Activated T-helper 2 cell treated with anti-CD3 and anti-CD28 coated beads, Interferon-gamma antibody, Interleukin-2, Interleukin-4, amounts not matched to agents 10 μg/mL and 5 μg/mL and 100 μg/mL, durations not matched to agents 14 hours and 24 hours and 36 hours (primary cell): ENCODE measurements around the gene VASN. TPM values are rescaled to one million over a fixed set of nuclear protein-coding genes. Genes with fewer than 3 reads are reported as not detected.

Experiments used
- DNase-seq: peaks from one replicate; pipeline ENCODE4 v3.0.0; 2021; ENCODE audit warnings: low spot score
- H3K27ac Mint-ChIP-seq: one replicate; pipeline ENCODE4 v1.8.0; 2021; ENCODE audit warnings: mixed read lengths
- H3K27me3 Mint-ChIP-seq: one replicate; pipeline ENCODE4 v1.8.0; 2021; ENCODE audit warnings: low read depth, mixed read lengths
- H3K36me3 Mint-ChIP-seq: one replicate; pipeline ENCODE4 v1.8.0; 2021; ENCODE audit warnings: low read depth, mixed read lengths
- H3K4me1 Mint-ChIP-seq: one replicate; pipeline ENCODE4 v1.8.0; 2021; ENCODE audit warnings: low read depth, mixed read lengths
- H3K4me3 Mint-ChIP-seq: one replicate; pipeline ENCODE4 v1.8.0; 2021; ENCODE audit warnings: low read depth, mild to moderate bottlenecking, moderate library complexity, mixed read lengths
- H3K9me3 Mint-ChIP-seq: one replicate; pipeline ENCODE4 v1.8.0; 2021; ENCODE audit warnings: mixed read lengths
- intact Hi-C: fragments of 100-400 bp; cut with micrococcal nuclease; formaldehyde crosslinking; loops from one replicate; pipeline ENCODE4 v1.15.1; 2023
- total RNA-seq: library from RNA; stranded (reverse); gene quantifications from 2 replicates; pipeline ENCODE4 v1.2.3, GENCODE V29; 2022

Gene VASN
- total RNA-seq, 1 donor from 2014 or later = not detected

GRCh38 chr16:4373356-4373908 is 1.8 kb downstream of the VASN start:
- DNase-seq = no peak
- no peaks in the 10 kb centered on the region for H3K9me3 Mint-ChIP-seq
- peaks cover 3% of the 10 kb centered on the region for H3K36me3 Mint-ChIP-seq
- H3K4me3 Mint-ChIP-seq = no peak overlapping the region
- no peaks in the 10 kb centered on the region for H3K27me3 Mint-ChIP-seq
- intact Hi-C loops = no loop called here
- no peak overlapping the region for H3K27ac Mint-ChIP-seq
- H3K4me1 Mint-ChIP-seq = no peaks in the 10 kb centered on the region

DNA sequence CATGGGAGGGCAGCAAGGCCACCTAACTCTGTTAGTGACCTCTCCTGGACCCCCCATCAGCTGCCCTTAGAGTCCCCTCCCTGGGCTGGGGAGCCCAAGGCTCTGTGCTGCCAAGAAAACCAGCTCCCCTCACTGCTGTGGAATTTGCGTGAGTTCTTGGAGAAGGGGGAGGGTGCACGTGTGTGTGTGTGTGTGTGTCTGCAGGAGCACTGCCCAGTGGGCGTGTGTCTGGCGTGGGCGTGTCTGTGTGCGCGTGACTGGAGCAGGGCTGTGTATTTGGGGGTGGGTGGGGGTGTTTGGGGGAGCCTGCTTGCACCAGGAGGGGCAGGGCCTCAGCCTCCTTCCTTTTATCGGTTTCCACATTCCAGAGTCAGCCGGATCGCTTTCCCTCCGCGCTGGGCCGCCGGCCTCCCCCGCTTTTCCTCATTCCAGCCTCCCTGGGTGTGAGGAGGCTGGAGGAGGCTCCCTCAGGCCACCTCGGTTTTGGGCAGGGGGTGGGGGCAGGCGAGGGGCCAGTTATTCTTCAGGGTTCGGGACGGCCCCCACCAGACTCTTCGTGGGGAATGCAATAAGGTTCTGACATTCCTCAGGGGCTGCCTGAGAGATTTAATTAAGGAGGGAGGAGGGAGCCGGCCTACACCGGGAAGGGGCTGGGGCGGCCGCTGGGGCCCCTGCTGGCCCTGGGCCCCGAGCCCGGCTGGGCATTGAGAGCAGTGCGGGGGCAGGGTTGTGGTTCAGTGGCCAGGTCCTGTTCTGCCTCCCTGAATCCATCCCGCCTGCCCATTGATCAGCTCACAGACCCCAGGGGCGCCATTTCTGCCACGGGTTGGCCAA is 2.5 kb downstream of the VASN start:
- DNase-seq = no peak
- intact Hi-C loops = no loop called here
- H3K4me3 Mint-ChIP-seq = no peak overlapping the region
- H3K27ac Mint-ChIP-seq = no peak overlapping the region
- H3K27me3 Mint-ChIP-seq = no peaks in the 10 kb centered on the region
- H3K4me1 Mint-ChIP-seq = no peaks in the 10 kb centered on the region
- no peaks in the 10 kb centered on the region for H3K9me3 Mint-ChIP-seq
- peaks cover 3% of the 10 kb centered on the region for H3K36me3 Mint-ChIP-seq

DNA sequence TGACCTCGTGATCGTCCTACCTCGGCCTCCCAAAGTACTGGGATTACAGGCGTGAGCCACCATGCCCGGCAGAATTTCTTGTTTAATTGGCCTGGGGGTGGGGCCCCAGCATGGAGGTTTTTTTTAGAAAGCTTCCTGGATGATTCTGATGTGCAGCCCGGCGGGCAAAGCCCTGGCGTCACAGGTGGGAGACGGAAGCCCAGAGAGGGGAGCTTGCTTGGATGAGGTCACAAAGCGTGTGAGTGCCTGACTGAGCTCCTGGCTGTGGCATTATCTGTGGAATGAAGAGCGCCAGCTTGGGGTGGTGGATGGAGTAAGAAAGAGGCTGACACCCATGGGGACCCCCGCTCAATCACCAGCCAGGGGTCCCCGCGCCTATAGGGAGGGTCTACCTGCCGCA is 4.1 kb downstream of the VASN start:
- H3K9me3 Mint-ChIP-seq = no peaks in the 10 kb centered on the region
- H3K4me3 Mint-ChIP-seq = no peak overlapping the region
- DNase-seq = no peak
- peaks cover 3% of the 10 kb centered on the region for H3K36me3 Mint-ChIP-seq
- no peaks in the 10 kb centered on the region for H3K27me3 Mint-ChIP-seq
- intact Hi-C loops = no loop called here
- no peaks in the 10 kb centered on the region for H3K4me1 Mint-ChIP-seq
- no peak overlapping the region for H3K27ac Mint-ChIP-seq

GRCh38 chr16:4376126-4376892 is 4.7 kb downstream of the VASN start:
- Mint-ChIP-seq H3K9me3 (no peaks in the 10 kb centered on the region), H3K4me3 (no peak overlapping the region)
- intact Hi-C loops = no loop called here

DNA sequence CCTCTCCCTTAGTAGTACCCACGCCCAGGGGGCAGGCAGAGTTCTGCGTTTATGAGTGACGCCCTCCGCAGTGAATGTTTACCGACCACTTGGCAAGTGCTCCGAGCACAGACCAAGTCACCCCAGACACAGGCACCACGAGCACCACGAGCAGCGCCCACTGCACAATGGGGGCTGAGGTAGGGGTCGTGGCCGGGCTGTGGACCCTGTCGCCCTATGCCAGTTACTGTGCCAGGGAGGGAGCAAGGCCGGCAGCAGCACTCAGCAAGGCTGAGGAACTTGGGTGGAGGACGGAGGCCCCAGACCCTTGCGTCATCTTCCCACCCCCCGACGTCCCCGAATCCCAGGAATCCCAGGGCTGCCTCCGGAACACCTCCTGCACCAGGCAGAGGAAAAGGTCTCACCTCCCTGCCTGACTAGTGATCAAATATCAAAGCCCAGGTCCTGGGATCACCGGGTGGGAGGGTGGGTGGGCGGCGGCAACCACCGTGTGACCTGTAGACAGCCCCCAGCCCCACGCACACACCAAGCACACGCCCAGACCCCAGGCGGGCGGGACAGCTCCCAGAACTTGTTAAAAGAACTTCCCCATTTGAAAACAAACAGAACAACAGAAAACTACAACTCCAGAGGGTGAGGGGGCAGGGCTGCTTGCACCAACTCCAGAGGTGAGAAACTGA is 5.4 kb downstream of the VASN start:
- H3K4me3 Mint-ChIP-seq = no peak overlapping the region
- H3K9me3 Mint-ChIP-seq = no peaks in the 10 kb centered on the region
- no peaks in the 10 kb centered on the region for H3K4me1 Mint-ChIP-seq
- intact Hi-C loops = no loop called here
- no peaks in the 10 kb centered on the region for H3K27me3 Mint-ChIP-seq
- H3K36me3 Mint-ChIP-seq = peaks cover 3% of the 10 kb centered on the region
- no peak for DNase-seq
- no peak overlapping the region for H3K27ac Mint-ChIP-seq

More at GRCh38 chr16:4376126-4376892, 4.7 kb downstream of the VASN start:
- Mint-ChIP-seq H3K27ac (no peak overlapping the region), H3K27me3 (no peaks in the 10 kb centered on the region), H3K4me1 (no peaks in the 10 kb centered on the region), H3K36me3 (peaks cover 3% of the 10 kb centered on the region)
- DNase-seq = no peak

GRCh38 chr16:4377573-4378154 is 6.0 kb downstream of the VASN start:
- no peak overlapping the region for H3K4me3 Mint-ChIP-seq
- intact Hi-C loops = no loop called here
- no peaks in the 10 kb centered on the region for H3K9me3 Mint-ChIP-seq
- H3K27me3 Mint-ChIP-seq = no peaks in the 10 kb centered on the region
- no peak overlapping the region for H3K27ac Mint-ChIP-seq
- H3K36me3 Mint-ChIP-seq = peaks cover 3% of the 10 kb centered on the region
- no peaks in the 10 kb centered on the region for H3K4me1 Mint-ChIP-seq
- DNase-seq = no peak

GRCh38 chr16:4378161-4378666 is 6.6 kb downstream of the VASN start:
- no peak for DNase-seq
- Mint-ChIP-seq H3K4me3 (no peak overlapping the region), H3K36me3 (peaks cover 6% of the 10 kb centered on the region), H3K27ac (no peak overlapping the region), H3K27me3 (no peaks in the 10 kb centered on the region), H3K4me1 (no peaks in the 10 kb centered on the region), H3K9me3 (no peaks in the 10 kb centered on the region)
- intact Hi-C loops = no loop called here

DNA sequence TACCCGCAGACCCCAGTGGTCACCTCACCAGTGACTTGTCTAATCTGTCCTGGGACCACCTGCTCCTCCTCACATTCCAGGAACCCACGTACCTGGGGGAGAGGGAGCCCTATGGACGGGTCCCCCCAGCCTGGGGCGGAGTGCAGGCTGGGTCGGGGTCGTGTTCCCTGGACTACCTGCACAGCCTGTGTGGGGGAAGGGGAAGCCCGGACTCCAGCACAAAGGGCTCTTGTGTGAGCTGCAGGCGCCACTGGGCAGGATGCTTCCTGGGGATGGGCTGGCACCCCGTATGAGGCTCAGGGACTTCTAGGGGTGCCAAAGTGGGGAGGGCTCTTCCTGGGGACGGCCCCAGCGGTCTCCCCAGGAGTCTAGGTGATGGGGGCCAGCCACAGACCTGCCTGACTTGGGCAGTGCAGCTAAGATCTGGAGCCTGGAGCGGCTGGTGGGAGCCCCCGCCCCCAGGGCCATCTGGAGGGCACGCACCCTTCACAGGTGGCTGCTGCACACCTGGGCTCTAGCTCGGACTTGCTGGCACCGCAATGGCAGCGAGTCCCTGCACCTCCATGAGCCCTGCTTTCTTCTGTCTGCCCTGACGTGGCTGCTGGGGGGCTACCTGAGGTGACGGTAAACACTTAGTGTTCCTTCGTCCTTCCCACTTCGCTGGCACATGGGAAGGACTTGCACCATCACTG is 7.5 kb downstream of the VASN start:
- Mint-ChIP-seq H3K9me3 (no peaks in the 10 kb centered on the region), H3K36me3 (peaks cover 5% of the 10 kb centered on the region), H3K27ac (no peak overlapping the region), H3K4me1 (no peaks in the 10 kb centered on the region), H3K27me3 (no peaks in the 10 kb centered on the region), H3K4me3 (no peak overlapping the region)
- DNase-seq = no peak
- intact Hi-C loops = no loop called here

DNA sequence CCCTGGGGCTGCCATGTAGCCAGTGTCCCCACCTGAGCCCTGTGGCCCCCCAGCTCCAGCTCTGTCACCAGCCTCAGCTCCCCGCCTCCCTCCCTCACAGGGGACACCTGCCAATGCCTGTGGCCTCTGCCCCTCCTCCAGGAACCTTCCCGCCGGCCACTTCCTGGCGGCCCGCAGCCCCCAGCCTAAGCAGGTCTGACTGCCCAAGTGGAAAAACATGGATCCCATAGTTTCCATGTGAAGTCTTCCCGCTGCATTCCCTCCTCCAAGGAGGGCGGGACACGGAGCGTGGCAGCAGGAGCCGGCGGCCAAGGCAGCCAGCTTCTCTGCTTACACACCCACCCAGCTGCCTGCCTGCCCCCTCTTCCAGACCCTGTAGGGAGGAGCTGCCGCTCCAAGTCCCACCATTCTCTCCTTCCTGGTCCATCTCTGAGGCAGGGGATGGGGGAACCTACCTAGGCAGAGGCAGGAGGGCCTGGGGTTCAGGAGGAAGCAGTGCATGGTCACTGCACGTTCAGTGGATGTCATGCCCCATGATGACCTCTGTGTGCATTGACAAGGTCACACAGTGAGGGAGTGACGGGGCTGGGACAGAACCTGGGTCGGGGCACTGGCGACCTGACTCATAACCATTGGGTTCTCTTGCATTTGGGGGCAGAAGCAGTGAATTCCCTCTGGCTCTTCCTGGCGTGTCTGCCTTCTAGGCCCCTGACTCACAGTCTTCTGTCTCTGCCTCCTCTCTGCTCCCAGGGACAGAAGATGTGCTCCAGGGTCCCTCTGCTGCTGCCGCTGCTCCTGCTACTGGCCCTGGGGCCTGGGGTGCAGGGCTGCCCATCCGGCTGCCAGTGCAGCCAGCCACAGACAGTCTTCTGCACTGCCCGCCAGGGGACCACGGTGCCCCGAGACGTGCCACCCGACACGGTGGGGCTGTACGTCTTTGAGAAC is 8.7 kb downstream of the VASN start:
- intact Hi-C loops = no loop called here
- no peaks in the 10 kb centered on the region for H3K9me3 Mint-ChIP-seq
- no peak overlapping the region for H3K27ac Mint-ChIP-seq
- no peaks in the 10 kb centered on the region for H3K27me3 Mint-ChIP-seq
- DNase-seq = no peak
- peaks cover 7% of the 10 kb centered on the region for H3K36me3 Mint-ChIP-seq
- H3K4me1 Mint-ChIP-seq = no peaks in the 10 kb centered on the region
- H3K4me3 Mint-ChIP-seq = no peak overlapping the region

DNA sequence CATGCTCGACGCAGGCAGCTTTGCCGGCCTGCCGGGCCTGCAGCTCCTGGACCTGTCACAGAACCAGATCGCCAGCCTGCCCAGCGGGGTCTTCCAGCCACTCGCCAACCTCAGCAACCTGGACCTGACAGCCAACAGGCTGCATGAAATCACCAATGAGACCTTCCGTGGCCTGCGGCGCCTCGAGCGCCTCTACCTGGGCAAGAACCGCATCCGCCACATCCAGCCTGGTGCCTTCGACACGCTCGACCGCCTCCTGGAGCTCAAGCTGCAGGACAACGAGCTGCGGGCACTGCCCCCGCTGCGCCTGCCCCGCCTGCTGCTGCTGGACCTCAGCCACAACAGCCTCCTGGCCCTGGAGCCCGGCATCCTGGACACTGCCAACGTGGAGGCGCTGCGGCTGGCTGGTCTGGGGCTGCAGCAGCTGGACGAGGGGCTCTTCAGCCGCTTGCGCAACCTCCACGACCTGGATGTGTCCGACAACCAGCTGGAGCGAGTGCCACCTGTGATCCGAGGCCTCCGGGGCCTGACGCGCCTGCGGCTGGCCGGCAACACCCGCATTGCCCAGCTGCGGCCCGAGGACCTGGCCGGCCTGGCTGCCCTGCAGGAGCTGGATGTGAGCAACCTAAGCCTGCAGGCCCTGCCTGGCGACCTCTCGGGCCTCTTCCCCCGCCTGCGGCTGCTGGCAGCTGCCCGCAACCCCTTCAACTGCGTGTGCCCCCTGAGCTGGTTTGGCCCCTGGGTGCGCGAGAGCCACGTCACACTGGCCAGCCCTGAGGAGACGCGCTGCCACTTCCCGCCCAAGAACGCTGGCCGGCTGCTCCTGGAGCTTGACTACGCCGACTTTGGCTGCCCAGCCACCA is 9.7 kb downstream of the VASN start:
- Mint-ChIP-seq H3K4me1 (no peaks in the 10 kb centered on the region), H3K36me3 (peaks cover 8% of the 10 kb centered on the region), H3K27ac (no peak overlapping the region), H3K4me3 (no peak overlapping the region), H3K9me3 (no peaks in the 10 kb centered on the region), H3K27me3 (no peaks in the 10 kb centered on the region)
- intact Hi-C loops = no loop called here
- no peak for DNase-seq
